ENCODE measurements around the gene RBFOX2. TPM values are rescaled to one million over a fixed set of nuclear protein-coding genes. Genes with fewer than 3 reads are reported as not detected.
"Not testable (repeated sequence)": the region's sequence is repeated elsewhere in the genome, so short reads cannot be mapped to it uniquely, and the experiment has no call there.

Gene RBFOX2
- total RNA-seq, 4 donors from 2014 or later = 46.6 to 82.7 (median 62.1) TPM

- no peaks in the 10 kb centered on the region for H3K27me3 ChIP-seq
- DNase-seq (ENCODE audit: low spot score in 2 of 2) = no peak
- WGBS = 28% methylated on average over 1 of the region's 1 CpG
- no peak overlapping the region for H3K27ac ChIP-seq
- no peaks in the 10 kb centered on the region for H3K9me3 ChIP-seq
- peaks cover 17% of the 10 kb centered on the region for H3K4me1 ChIP-seq
- no peak for TF ChIP-seq POLR2A (IDR thresholded peaks at IDR 0.05)
- no peak for TF ChIP-seq EP300 (IDR thresholded peaks at IDR 0.05)
- no peak for TF ChIP-seq CTCF (IDR thresholded peaks at IDR 0.05)
- no peak for TF ChIP-seq POLR2AphosphoS5 (IDR thresholded peaks at IDR 0.05)
- H3K4me3 ChIP-seq = no peak overlapping the region
- H3K36me3 ChIP-seq = no peaks in the 10 kb centered on the region
These were observed 32.0 kb downstream of the RBFOX2 start for GRCh38 chr22:35996596-35996995.

- Histone ChIP-seq H3K27me3 (no peaks in the 10 kb centered on the region), H3K36me3 (no peaks in the 10 kb centered on the region), H3K27ac (peak overlapping the region; percentile 50), H3K4me3 (no peak overlapping the region), H3K9me3 (no peaks in the 10 kb centered on the region), H3K4me1 (peaks cover 17% of the 10 kb centered on the region)
- no peak for TF ChIP-seq EP300 (IDR thresholded peaks at IDR 0.05)
- no peak for TF ChIP-seq POLR2A (IDR thresholded peaks at IDR 0.05)
- no peak for TF ChIP-seq POLR2AphosphoS5 (IDR thresholded peaks at IDR 0.05)
- no peak for TF ChIP-seq CTCF (IDR thresholded peaks at IDR 0.05)
- peak; percentile 79 to 82 for DNase-seq (ENCODE audit: low spot score in 2 of 2)
- 42% methylated on average over 2 of the region's 2 CpGs for WGBS
These were observed 32.9 kb downstream of the RBFOX2 start for GRCh38 chr22:35995772-35996171.

GRCh38 chr22:35995348-35995747 is 33.3 kb downstream of the RBFOX2 start:
- H3K27ac ChIP-seq = peak overlapping the region; percentile 50
- TF ChIP-seq EP300 (IDR thresholded peaks at IDR 0.05) = no peak
- no peak for TF ChIP-seq CTCF (IDR thresholded peaks at IDR 0.05)
- TF ChIP-seq POLR2AphosphoS5 (IDR thresholded peaks at IDR 0.05) = no peak
- no peak for TF ChIP-seq POLR2A (IDR thresholded peaks at IDR 0.05)
- H3K4me3 ChIP-seq = no peak overlapping the region
- no peak for DNase-seq (ENCODE audit: low spot score in 2 of 2)
- H3K4me1 ChIP-seq = peaks cover 17% of the 10 kb centered on the region
- H3K36me3 ChIP-seq = no peaks in the 10 kb centered on the region
- WGBS = 67% methylated on average over 7 of the region's 7 CpGs
- H3K9me3 ChIP-seq = no peaks in the 10 kb centered on the region
- no peaks in the 10 kb centered on the region for H3K27me3 ChIP-seq

GRCh38 chr22:35993727-35994126 is 34.9 kb downstream of the RBFOX2 start:
- H3K27me3 ChIP-seq; H3K4me3 ChIP-seq; H3K9me3 ChIP-seq; H3K36me3 ChIP-seq; DNase-seq (ENCODE audit: low spot score in 2 of 2); H3K27ac ChIP-seq: not testable (repeated sequence)
- peaks cover 17% of the 10 kb centered on the region for H3K4me1 ChIP-seq
- WGBS = 90% methylated on average over 5 of the region's 5 CpGs

GRCh38 chr22:35993048-35993714 is 35.4 kb downstream of the RBFOX2 start:
- H3K4me3 ChIP-seq = no peak overlapping the region
- no peak for DNase-seq (ENCODE audit: low spot score in 2 of 2)
- no peaks in the 10 kb centered on the region for H3K9me3 ChIP-seq
- peaks cover 17% of the 10 kb centered on the region for H3K4me1 ChIP-seq
- H3K27ac ChIP-seq = no peak overlapping the region
- TF ChIP-seq EP300 (IDR thresholded peaks at IDR 0.05) (no peak), CTCF (IDR thresholded peaks at IDR 0.05) (no peak), POLR2AphosphoS5 (IDR thresholded peaks at IDR 0.05) (no peak), POLR2A (IDR thresholded peaks at IDR 0.05) (no peak)
- H3K27me3 ChIP-seq = no peaks in the 10 kb centered on the region
- 97% methylated on average over 3 of the region's 3 CpGs for WGBS
- H3K36me3 ChIP-seq = no peaks in the 10 kb centered on the region

GRCh38 chr22:35991168-35991567 is 37.5 kb downstream of the RBFOX2 start:
- TF ChIP-seq EP300 (IDR thresholded peaks at IDR 0.05) = no peak
- TF ChIP-seq CTCF (IDR thresholded peaks at IDR 0.05) = no peak
- TF ChIP-seq POLR2AphosphoS5 (IDR thresholded peaks at IDR 0.05) = no peak
- no peak for TF ChIP-seq POLR2A (IDR thresholded peaks at IDR 0.05)

More at GRCh38 chr22:35991168-35991567, 37.5 kb downstream of the RBFOX2 start:
- Histone ChIP-seq H3K4me1 (peaks cover 12% of the 10 kb centered on the region), H3K27ac (no peak overlapping the region), H3K9me3 (no peaks in the 10 kb centered on the region), H3K27me3 (no peaks in the 10 kb centered on the region), H3K4me3 (no peak overlapping the region), H3K36me3 (no peaks in the 10 kb centered on the region)
- no peak for DNase-seq (ENCODE audit: low spot score in 2 of 2)
- 74% methylated on average over 2 of the region's 2 CpGs for WGBS
